NCI-H2227 (cell line): ENCODE data around the gene ECI2.
"Not testable (repeated sequence)": the region's sequence is repeated elsewhere in the genome, so short reads cannot be mapped to it uniquely, and the experiment has no call there.

ENCODE experiments used
- DNase-seq: peaks from one replicate; lab custom pipeline; 2025; ENCODE audit not compliant: unreplicated experiment; lab: John Stamatoyannopoulos, UW

The ECI2 gene

DNA sequence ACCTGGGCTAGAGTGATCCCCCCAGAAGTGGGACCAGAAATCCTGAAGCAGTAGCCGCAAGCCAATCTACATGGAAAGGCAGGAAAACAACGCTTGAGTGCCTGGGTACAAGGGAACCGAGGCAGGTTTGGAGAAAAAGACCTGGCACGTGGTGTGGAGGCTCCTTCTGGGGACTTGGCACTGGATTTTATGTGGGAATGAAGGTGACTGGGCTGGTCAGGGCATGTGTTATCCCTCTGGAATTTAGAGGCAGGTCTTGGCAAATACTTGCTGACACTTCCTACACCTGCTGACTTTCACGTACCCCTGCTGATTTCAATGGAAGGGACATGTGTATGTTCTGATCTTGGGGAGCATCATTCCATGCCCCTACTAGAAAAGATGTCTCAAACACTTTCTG is 31.4 kb downstream of the ECI2 start:
- no peak for DNase-seq

DNA sequence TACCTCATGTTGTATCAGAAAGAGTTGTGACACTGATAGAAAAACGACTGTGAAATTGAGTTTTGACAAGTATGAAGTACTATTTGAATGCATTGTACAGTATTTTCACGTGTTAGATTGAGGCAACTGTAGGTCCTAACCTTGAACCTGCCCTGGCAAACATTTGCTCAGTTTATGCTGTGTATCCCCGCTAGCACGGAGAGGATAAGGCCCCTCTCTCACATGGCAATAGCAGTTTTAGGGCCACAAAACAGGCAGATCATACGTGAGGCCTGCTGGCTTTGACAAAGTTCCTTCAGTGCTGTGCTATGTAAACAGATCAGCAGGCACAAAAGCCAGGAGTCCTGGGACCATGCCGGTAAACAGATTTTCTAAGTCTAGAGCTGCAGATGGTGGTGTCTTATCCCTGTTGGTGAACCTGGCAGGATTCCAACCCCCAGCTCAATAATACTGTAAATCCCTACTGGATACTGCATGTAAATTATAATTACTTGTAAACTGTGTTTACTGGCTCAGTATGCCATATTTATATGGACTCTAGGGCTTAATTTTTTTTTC is 32.6 kb downstream of the ECI2 start:
- peak; percentile 26 for DNase-seq

DNA sequence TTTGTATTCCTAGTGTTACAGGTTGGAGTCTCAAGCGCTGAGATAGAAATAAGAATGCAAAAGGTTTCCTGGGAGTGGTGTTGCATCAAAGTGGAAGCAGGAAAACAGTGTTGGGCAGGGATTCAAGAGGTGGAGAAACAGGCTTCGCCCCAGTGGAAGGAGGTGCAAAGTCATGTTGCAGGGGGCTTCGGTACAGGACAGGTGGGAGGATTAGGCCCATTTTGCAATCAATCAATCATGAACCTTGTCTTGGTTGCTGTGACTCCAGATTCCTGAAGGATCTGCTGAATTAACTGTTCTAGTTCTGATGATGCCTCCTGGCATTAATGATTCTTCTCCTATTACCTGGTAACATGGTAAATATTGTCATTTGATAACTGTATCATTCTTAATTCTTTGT is 34.1 kb downstream of the ECI2 start:
- DNase-seq: no peak

DNA sequence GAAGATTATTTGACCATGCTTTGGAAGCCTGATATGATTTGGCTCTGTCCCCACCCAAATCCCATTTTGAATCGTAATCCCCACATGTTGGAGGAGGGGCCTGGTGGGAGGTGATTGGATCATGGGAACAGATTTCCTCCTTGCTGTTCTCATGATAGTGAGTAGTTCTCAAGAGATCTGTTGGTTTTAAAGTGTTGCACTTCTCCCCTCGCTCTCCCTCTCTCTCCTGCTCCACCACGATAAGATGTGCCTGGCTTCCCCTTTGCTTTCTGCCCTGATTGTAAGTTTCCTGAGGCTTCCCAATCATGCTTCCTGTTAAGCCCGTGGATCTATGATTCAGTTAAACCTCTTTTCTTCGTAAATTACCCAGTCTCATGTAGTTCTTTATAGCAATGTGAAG is 34.7 kb downstream of the ECI2 start:
- DNase-seq: no peak

- peak; percentile 83 for DNase-seq
Measured at GRCh38 chr6:4093288-4093687, 42.1 kb downstream of the ECI2 start.

DNA sequence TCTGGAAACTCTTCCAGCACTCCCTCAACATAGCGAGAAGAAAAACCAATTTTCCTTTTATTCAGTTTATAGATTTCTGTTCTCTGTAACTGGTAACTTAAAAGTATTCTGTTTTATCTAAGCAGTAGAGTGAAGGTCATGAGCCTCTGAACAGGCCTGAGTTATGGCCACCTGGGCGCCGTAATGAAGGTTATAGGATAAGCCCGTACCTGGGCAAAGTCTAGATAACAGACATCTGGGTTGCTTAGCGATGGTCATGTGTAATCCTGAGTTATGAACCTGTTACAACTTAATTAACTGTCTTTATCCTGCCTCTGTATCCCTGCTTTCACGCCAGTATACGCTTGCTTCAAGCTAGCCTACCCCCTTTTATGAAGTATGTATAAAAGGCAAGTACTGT is 43.4 kb downstream of the ECI2 start:
- no peak for DNase-seq

GRCh38 chr6:4090043-4090442 is 45.3 kb downstream of the ECI2 start:
- DNase-seq: not testable (repeated sequence)

DNA sequence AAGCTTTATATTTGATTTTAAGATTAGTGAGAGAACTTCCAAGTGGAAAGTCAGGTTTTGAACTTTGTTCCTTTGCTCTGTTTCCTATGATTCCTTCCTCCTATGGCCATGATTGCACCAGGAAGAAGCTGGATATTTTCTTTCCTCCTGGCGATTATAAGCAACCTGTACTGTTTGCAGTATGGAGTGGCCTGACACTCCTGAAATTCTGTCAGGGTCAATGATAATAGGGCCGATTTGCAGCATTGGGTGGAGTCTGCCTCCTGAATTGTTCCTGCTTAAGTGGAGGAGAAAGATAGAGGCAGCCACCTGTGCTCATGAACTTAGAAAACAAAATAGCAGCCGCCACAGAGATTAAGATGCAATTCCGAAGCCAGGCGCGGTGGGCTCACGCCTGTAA is 46.7 kb downstream of the ECI2 start:
- peak; percentile 55 for DNase-seq

- DNase-seq: no peak
Measured at GRCh38 chr6:4085332-4085700, 50.1 kb downstream of the ECI2 start.

- peak; percentile 78 for DNase-seq
Measured at GRCh38 chr6:4084444-4085331, 50.7 kb downstream of the ECI2 start.

DNA sequence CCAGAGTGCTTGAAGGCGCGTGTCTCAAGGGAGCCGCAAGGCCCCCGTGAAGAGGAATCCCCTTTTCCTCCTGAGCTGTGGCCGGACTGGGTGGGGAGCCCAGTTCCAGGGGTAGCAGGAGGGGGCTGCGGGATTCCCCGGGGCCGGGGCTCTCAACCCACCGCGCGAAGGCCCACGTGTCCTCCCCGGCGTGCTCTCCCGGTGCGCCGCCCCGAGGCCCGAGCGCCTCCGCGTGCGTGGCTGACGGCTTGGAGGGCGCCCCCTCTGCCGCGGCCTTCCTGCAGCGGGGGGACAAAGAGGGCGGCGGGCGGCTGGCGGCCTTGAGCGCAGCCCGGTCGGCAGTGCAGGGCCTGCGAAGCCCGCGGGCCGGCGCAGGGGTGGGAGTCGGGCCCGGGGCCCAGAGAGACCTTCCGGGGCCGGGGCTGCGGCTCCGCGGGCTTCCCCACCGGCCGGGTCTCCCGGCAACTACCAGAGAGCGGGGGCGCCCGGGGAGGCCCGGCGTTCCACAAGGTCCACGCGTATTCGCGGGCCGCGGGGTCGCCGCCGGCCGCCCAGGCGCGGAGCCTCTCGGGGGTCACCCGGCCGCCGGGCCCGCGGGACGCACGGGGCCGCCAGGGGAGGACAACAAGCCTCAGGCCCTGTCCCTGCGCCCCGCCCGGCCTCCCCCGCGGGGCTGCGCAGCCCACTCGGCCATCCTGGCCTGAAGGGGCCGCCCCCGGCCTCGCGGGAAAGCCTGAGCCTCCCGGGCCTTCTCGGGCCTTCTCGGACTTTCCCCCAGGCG is 56.5 kb downstream of the ECI2 start, which contains the start of gene FAM217A:
Gene FAM217A, minus strand, starts transcription at position 447 of the 781 bp plus-strand sequence. CDS start 1,723 bp downstream, outside the sequence.
- DNase-seq: no peak

DNA sequence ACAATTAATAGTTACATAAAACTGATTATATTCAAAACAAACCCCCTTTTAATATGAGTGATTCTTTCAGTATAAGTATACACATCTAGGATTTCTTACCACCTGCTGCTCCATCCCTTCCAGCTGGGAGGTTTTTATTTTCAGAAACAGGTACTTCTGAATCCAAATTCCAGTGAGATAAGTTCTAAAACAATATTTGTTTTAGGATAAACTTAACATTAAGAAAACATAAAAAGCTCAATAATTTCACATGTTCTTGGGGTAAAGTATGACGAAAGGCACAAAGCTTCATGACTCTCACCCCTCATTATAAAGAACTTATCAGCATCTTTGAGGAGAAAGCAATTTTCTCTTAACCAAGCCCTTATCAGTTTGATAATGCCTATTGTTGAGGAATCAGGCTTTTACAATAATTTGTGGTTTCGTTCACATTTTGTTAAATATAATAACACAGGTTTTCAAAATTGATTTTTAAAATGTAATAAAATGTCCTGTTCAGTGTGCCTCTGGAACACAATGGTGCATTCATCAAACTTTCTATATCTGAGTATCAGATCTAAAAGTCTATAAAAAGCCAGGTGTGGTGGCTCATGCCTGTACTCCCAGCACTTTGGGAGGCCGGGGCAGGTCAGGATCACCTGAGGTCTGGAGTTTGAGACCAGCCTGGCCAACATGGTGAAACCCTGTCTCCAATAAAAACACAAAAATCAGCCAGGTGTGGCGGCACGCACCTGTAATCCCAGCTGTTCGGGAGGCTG is 60.7 kb downstream of the ECI2 start:
- DNase-seq: no peak

DNA sequence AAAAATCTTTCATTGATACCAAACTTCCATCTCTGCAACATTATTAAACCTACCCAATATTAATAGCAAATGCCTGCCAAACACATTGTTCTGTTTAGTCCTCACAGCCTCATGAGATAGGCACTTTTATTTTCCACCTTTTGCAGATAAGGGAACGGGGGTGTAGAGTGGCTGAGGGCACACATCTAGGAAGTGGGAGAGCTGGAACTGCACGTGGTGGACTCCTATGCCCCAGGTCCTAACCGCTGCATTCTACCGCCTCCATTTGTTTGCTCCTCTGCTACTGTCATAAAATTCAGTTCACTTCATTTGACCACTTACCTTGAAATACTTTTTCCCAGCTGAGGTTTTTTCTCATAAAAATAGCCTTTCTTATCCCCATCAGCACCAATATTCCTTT is 64.0 kb downstream of the ECI2 start:
- no peak for DNase-seq

DNA sequence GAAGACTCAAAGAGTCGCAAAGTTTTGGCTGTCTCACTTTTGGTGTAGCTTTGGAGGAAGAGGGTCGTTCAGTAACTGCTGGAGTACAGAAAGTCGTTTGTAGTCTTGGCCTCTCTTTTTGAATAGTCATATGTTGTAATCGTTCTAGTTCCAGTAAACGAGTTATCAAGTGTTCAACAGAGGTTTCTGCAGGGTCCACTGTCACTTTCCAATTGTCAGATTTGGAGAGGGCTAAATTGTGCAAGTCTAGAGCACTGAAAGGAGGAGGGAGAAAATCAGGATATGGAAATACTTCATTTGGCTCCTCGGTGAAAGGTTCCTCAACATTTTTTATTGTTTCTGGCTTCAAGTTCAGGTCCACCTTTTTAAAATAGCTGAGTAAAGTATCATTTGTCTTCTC is 66.2 kb downstream of the ECI2 start:
- DNase-seq: no peak

GRCh38 chr6:4067673-4068072 is 67.7 kb downstream of the ECI2 start:
- DNase-seq: no peak

DNA sequence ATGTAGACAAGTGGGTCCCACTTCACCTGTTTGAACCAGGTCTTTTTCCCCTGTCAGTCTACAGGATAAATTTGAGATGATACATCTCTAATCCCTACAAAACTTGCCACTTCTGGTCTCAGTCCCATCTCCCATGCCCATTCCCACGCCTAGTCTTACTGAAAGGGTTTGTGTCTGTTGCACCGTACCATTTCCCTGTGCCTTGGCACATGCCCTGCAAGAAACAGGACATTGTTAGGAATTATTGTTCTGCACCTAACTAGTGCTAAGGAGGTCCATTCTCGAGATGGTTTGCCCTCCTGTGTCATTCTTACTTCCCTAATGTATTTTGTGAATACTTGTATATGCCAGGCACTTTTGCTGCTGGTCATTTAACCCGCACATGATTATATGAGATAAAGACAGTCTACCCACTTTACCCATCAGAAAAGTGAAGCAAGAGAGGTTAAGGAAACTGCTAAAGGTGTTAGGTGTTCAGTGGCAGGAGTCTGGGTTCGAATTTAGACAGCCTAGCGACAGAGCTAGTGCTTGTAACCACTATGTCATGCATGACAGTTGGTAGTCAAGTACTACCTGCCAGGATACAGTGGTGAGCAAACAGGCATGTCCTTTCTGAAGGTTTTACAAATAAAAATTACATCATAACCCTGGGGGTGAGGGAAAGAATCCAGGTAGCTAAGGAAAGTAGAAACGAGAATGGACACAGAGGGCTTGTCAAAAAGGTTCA is 69.2 kb downstream of the ECI2 start:
- DNase-seq: no peak
